Natural killer cell (primary cell): ENCODE results near the gene NDEL1. TPM values are rescaled to one million over a fixed set of nuclear protein-coding genes. Genes with fewer than 3 reads are reported as not detected.

ENCODE experiments used
- ATAC-seq, 3 donors: fragments of 150-1000 bp in 2 of 3; fragments of 200-7000 bp in 1 of 3; cut with Tn5 transposase; 1 replicate in 1 of 3; 2 replicates in 2 of 3; pipeline ENCODE4 v1.10.0; 2021; ENCODE audit warnings: mild to moderate bottlenecking in 2 of 3, moderate library complexity in 2 of 3
- DNase-seq, 2 donors: peaks; one replicate each; pipeline versions ENCODE4 v3.0.0 to v3.0.0-alpha.2; 2013 to 2021; ENCODE audit warnings: mixed read lengths in 1 of 2
- H3K27ac ChIP-seq: one replicate; pipeline ENCODE4 v1.5.1; 2013; ENCODE audit warnings: mild to moderate bottlenecking, low read length
- H3K27me3 ChIP-seq: one replicate; pipeline ENCODE4 v1.6.1; 2013; ENCODE audit warnings: low read length; ENCODE audit not compliant: control insufficient read depth, insufficient read depth
- H3K36me3 ChIP-seq: one replicate; pipeline ENCODE4 v1.6.1; 2013; ENCODE audit warnings: low read length; ENCODE audit not compliant: control insufficient read depth, insufficient read depth
- H3K4me1 ChIP-seq: one replicate; pipeline ENCODE4 v1.6.1; 2013; ENCODE audit warnings: low read length; ENCODE audit not compliant: control insufficient read depth, insufficient read depth
- H3K4me3 ChIP-seq: one replicate; pipeline ENCODE4 v1.5.1; 2013; ENCODE audit warnings: low read length
- H3K9me3 ChIP-seq: one replicate; pipeline ENCODE4 v1.6.1; 2013; ENCODE audit warnings: low read length; ENCODE audit not compliant: control insufficient read depth, insufficient read depth
- H3K27ac Mint-ChIP-seq, 2 donors: one replicate each; pipeline ENCODE4 v1.8.0; 2022; ENCODE audit warnings: mild to moderate bottlenecking in 2 of 2, mixed read lengths in 2 of 2, moderate library complexity in 1 of 2
- H3K27me3 Mint-ChIP-seq, 2 donors: one replicate each; pipeline ENCODE4 v1.8.0; 2022; ENCODE audit warnings: low read depth in 2 of 2, mixed read lengths in 2 of 2
- H3K36me3 Mint-ChIP-seq: one replicate; pipeline ENCODE4 v1.8.0; 2022; ENCODE audit warnings: mixed read lengths
- H3K4me1 Mint-ChIP-seq, 2 donors: one replicate each; pipeline ENCODE4 v1.8.0; 2022; ENCODE audit warnings: mixed read lengths in 2 of 2
- H3K4me3 Mint-ChIP-seq: one replicate; pipeline ENCODE4 v1.8.0; 2022; ENCODE audit warnings: mild to moderate bottlenecking, moderate library complexity, mixed read lengths
- H3K9me3 Mint-ChIP-seq, 2 donors: one replicate each; pipeline ENCODE4 v1.8.0; 2022; ENCODE audit warnings: mixed read lengths in 2 of 2
- CTCF ChIP-seq: fragments of 200-600 bp; IDR thresholded peaks from one replicate; pipeline ENCODE4 v1.8.0; 2022; ENCODE audit warnings: antibody characterized with exemption
- WGBS: methylation state at CpG from one replicate; pipeline ENCODE4 v1.1.7; 2013; ENCODE audit warnings: missing lambda C conversion rate; ENCODE audit not compliant: insufficient coverage; 5-methylcytosine and 5-hydroxymethylcytosine counted together
- intact Hi-C: fragments of 100-400 bp; cut with micrococcal nuclease; formaldehyde crosslinking; loops from one replicate; pipeline ENCODE4 v1.14.2; 2022
- total RNA-seq, 4 donors: library from RNA; stranded (reverse); fragments of 120-200 nt in 1 of 4; gene quantifications; one replicate each; pipeline versions ENCODE4 v1.2.3 to v1.2.4, GENCODE V29; 2013 to 2022

NDEL1 gene
- total RNA-seq, 3 donors from 2014 or later (not counting 1 experiment from before 2014, with no cell fraction given) = 174 to 219 (median 193) TPM

GRCh38 chr17:8481703-8482102, 46.0 kb downstream of the NDEL1 start:
- no peaks in the 10 kb centered on the region for H3K9me3 ChIP-seq
- H3K9me3 Mint-ChIP-seq = no peaks in the 10 kb centered on the region
- H3K27ac ChIP-seq = no peak overlapping the region
- H3K4me1 ChIP-seq = no peaks in the 10 kb centered on the region
- H3K27ac Mint-ChIP-seq = no peak overlapping the region
- intact Hi-C loops = no loop called here
- DNase-seq = no peak
- H3K27me3 ChIP-seq = no peaks in the 10 kb centered on the region
- TF ChIP-seq CTCF = no peak
- peaks cover 11% of the 10 kb centered on the region for H3K36me3 ChIP-seq
- no peak for ATAC-seq
- peaks cover 18% of the 10 kb centered on the region for H3K36me3 Mint-ChIP-seq
- no peaks in the 10 kb centered on the region for H3K27me3 Mint-ChIP-seq
- peaks cover 0 to 4% of the 10 kb centered on the region in 2 donors for H3K4me1 Mint-ChIP-seq
- H3K4me3 ChIP-seq = no peak overlapping the region
- WGBS = 97% methylated on average over 5 of the region's 5 CpGs
- H3K4me3 Mint-ChIP-seq = no peak overlapping the region

- WGBS = 94% methylated on average over 5 of the region's 5 CpGs
- Mint-ChIP-seq H3K9me3 (no peaks in the 10 kb centered on the region), H3K36me3 (peaks cover 18% of the 10 kb centered on the region), H3K27ac (no peak overlapping the region), H3K4me1 (peaks cover 2 to 4% of the 10 kb centered on the region in 2 donors), H3K27me3 (no peaks in the 10 kb centered on the region), H3K4me3 (no peak overlapping the region)
- Histone ChIP-seq H3K27ac (no peak overlapping the region), H3K27me3 (no peaks in the 10 kb centered on the region), H3K36me3 (peaks cover 8% of the 10 kb centered on the region), H3K9me3 (no peaks in the 10 kb centered on the region), H3K4me1 (no peaks in the 10 kb centered on the region), H3K4me3 (no peak overlapping the region)
- intact Hi-C loops = no loop called here
- ATAC-seq (no peak), DNase-seq (no peak)
- no peak for TF ChIP-seq CTCF
Observed at GRCh38 chr17:8482546-8482945, 46.9 kb downstream of the NDEL1 start.

- Histone ChIP-seq H3K27me3 (no peaks in the 10 kb centered on the region), H3K36me3 (peaks cover 6% of the 10 kb centered on the region), H3K4me1 (no peaks in the 10 kb centered on the region), H3K27ac (no peak overlapping the region), H3K9me3 (no peaks in the 10 kb centered on the region), H3K4me3 (no peak overlapping the region)
- no peak overlapping the region for H3K27ac Mint-ChIP-seq
- WGBS = no CpG with 5 or more reads among the region's 1 CpG
- peaks cover 0 to 5% of the 10 kb centered on the region in 2 donors for H3K4me1 Mint-ChIP-seq
- H3K9me3 Mint-ChIP-seq = no peaks in the 10 kb centered on the region
- no peak overlapping the region for H3K4me3 Mint-ChIP-seq
- H3K36me3 Mint-ChIP-seq = peaks cover 18% of the 10 kb centered on the region
- no peak for TF ChIP-seq CTCF
- H3K27me3 Mint-ChIP-seq = no peaks in the 10 kb centered on the region
- intact Hi-C loops = no loop called here
- no peak for ATAC-seq
- no peak for DNase-seq
Observed at GRCh38 chr17:8484465-8484864, 48.8 kb downstream of the NDEL1 start.

- no peaks in the 10 kb centered on the region for H3K9me3 ChIP-seq
- no peak for ATAC-seq
- DNase-seq = no peak
- H3K27me3 ChIP-seq = no peaks in the 10 kb centered on the region
- no peaks in the 10 kb centered on the region for H3K27me3 Mint-ChIP-seq
- no peak overlapping the region for H3K27ac ChIP-seq
- peaks cover under 1 to 5% of the 10 kb centered on the region in 2 donors for H3K4me1 Mint-ChIP-seq
- H3K9me3 Mint-ChIP-seq = no peaks in the 10 kb centered on the region
- no peak overlapping the region for H3K4me3 ChIP-seq
- 100% methylated on average over 1 of the region's 1 CpG for WGBS
- H3K4me1 ChIP-seq = no peaks in the 10 kb centered on the region
- no peak for TF ChIP-seq CTCF
- peaks cover 6% of the 10 kb centered on the region for H3K36me3 ChIP-seq
- peaks cover 18% of the 10 kb centered on the region for H3K36me3 Mint-ChIP-seq
- no peak overlapping the region for H3K4me3 Mint-ChIP-seq
- intact Hi-C loops = no loop called here
- no peak overlapping the region for H3K27ac Mint-ChIP-seq
Observed at GRCh38 chr17:8485491-8485890, 49.8 kb downstream of the NDEL1 start.
